Peyer's patch (tissue), 4 donors: Measurements from ENCODE around the gene RSPH3.

Experiments
- POLR2A ChIP-seq, 2 donors: fragments of 450-650 bp; IDR thresholded peaks; one replicate each; pipeline ENCODE4 v1.5.1; 2017; ENCODE audit warnings: antibody characterized with exemption in 2 of 2, mild to moderate bottlenecking in 2 of 2, moderate library complexity in 2 of 2
- TF ChIP-seq, protein P1 (sequence below), 6 experiments: fragments of 450-650 bp in 4 of 6; fragments of 200-600 bp in 2 of 6; sonication (generic) in 1 of 6; IDR thresholded peaks; one replicate each; pipeline ENCODE4 v1.5.1; 2017 to 2019; ENCODE audit warnings: antibody characterized with exemption in 6 of 6, mild to moderate bottlenecking in 3 of 6, moderate library complexity in 1 of 6

DNA sequence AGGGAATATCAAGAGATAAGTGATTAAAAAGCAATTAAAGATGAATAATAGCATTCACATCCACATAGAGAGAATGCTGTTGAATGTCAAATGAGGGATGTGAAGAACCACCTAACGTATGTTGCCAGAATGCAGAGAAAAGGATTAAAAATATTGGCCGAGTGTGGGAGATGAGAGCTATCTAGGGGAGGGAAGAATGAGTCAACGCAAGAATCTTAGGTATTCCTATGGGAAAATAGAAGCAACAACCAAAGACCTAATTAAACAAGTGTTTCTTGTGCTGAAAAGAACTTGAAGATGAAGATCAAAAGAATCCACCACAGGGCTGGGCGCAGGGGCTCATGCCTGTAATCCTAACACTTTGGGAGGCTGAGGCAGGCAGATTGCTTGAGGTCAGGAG lies 12.2 kb upstream of the RSPH3 start:
- TF ChIP-seq, protein P1, sequence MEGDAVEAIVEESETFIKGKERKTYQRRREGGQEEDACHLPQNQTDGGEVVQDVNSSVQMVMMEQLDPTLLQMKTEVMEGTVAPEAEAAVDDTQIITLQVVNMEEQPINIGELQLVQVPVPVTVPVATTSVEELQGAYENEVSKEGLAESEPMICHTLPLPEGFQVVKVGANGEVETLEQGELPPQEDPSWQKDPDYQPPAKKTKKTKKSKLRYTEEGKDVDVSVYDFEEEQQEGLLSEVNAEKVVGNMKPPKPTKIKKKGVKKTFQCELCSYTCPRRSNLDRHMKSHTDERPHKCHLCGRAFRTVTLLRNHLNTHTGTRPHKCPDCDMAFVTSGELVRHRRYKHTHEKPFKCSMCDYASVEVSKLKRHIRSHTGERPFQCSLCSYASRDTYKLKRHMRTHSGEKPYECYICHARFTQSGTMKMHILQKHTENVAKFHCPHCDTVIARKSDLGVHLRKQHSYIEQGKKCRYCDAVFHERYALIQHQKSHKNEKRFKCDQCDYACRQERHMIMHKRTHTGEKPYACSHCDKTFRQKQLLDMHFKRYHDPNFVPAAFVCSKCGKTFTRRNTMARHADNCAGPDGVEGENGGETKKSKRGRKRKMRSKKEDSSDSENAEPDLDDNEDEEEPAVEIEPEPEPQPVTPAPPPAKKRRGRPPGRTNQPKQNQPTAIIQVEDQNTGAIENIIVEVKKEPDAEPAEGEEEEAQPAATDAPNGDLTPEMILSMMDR (IDR thresholded peaks at IDR 0.05): no peak
- no peak for TF ChIP-seq POLR2A (IDR thresholded peaks at IDR 0.05)
